ENCODE results near the gene ARHGEF39.

The ARHGEF39 gene

GRCh38 chr9:35657546-35658136, 7.4 kb downstream of the ARHGEF39 start, which contains the start of gene RMRP:
Gene RMRP, minus strand, starts transcription at chr9:35658019.
- TF ChIP-seq GATA2 (IDR thresholded peaks at IDR 0.05; ENCODE audit: low read depth, low read length): no peak
- no peak for TF ChIP-seq GATA3 (IDR thresholded peaks at IDR 0.05; ENCODE audit: low read depth, low read length)

- TF ChIP-seq GATA2 (IDR thresholded peaks at IDR 0.05; ENCODE audit: low read depth, low read length) (no peak), GATA3 (IDR thresholded peaks at IDR 0.05; ENCODE audit: low read depth, low read length) (no peak)
Measured at GRCh38 chr9:35656831-35657545, 8.0 kb downstream of the ARHGEF39 start.

- TF ChIP-seq GATA3 (IDR thresholded peaks at IDR 0.05; ENCODE audit: low read depth, low read length) (no peak), GATA2 (IDR thresholded peaks at IDR 0.05; ENCODE audit: low read depth, low read length) (no peak)
Measured at GRCh38 chr9:35656348-35656747, 8.6 kb downstream of the ARHGEF39 start.

GRCh38 chr9:35653611-35654010, 11.4 kb downstream of the ARHGEF39 start:
- TF ChIP-seq GATA2 (IDR thresholded peaks at IDR 0.05; ENCODE audit: low read depth, low read length) (no peak), GATA3 (IDR thresholded peaks at IDR 0.05; ENCODE audit: low read depth, low read length) (no peak)

- no peak for TF ChIP-seq GATA3 (IDR thresholded peaks at IDR 0.05; ENCODE audit: low read depth, low read length)
- TF ChIP-seq GATA2 (IDR thresholded peaks at IDR 0.05; ENCODE audit: low read depth, low read length): no peak
Measured at GRCh38 chr9:35652829-35653209, 12.2 kb downstream of the ARHGEF39 start.

GRCh38 chr9:35651956-35652828, 12.8 kb downstream of the ARHGEF39 start:
- no peak for TF ChIP-seq GATA2 (IDR thresholded peaks at IDR 0.05; ENCODE audit: low read depth, low read length)
- TF ChIP-seq GATA3 (IDR thresholded peaks at IDR 0.05; ENCODE audit: low read depth, low read length): no peak

- TF ChIP-seq GATA3 (IDR thresholded peaks at IDR 0.05; ENCODE audit: low read depth, low read length) (no peak), GATA2 (IDR thresholded peaks at IDR 0.05; ENCODE audit: low read depth, low read length) (no peak)
Measured at GRCh38 chr9:35650341-35651158, 14.4 kb downstream of the ARHGEF39 start, which contains the start of gene SIT1. Gene SIT1, minus strand, starts transcription at chr9:35650931. Its CDS starts 78 bp downstream, at chr9:35650853.

GRCh38 chr9:35649431-35650340, 15.3 kb downstream of the ARHGEF39 start:
- no peak for TF ChIP-seq GATA2 (IDR thresholded peaks at IDR 0.05; ENCODE audit: low read depth, low read length)
- TF ChIP-seq GATA3 (IDR thresholded peaks at IDR 0.05; ENCODE audit: low read depth, low read length): no peak

- TF ChIP-seq GATA3 (IDR thresholded peaks at IDR 0.05; ENCODE audit: low read depth, low read length) (no peak), GATA2 (IDR thresholded peaks at IDR 0.05; ENCODE audit: low read depth, low read length) (no peak)
Measured at GRCh38 chr9:35646533-35647265, 18.3 kb downstream of the ARHGEF39 start.

- no peak for TF ChIP-seq GATA3 (IDR thresholded peaks at IDR 0.05; ENCODE audit: low read depth, low read length)
- no peak for TF ChIP-seq GATA2 (IDR thresholded peaks at IDR 0.05; ENCODE audit: low read depth, low read length)
Measured at GRCh38 chr9:35646153-35646532, 18.9 kb downstream of the ARHGEF39 start.

- TF ChIP-seq GATA2 (IDR thresholded peaks at IDR 0.05; ENCODE audit: low read depth, low read length) (no peak), GATA3 (IDR thresholded peaks at IDR 0.05; ENCODE audit: low read depth, low read length) (no peak)
Measured at GRCh38 chr9:35643046-35643445, 21.9 kb downstream of the ARHGEF39 start.

- TF ChIP-seq GATA2 (IDR thresholded peaks at IDR 0.05; ENCODE audit: low read depth, low read length) (no peak), GATA3 (IDR thresholded peaks at IDR 0.05; ENCODE audit: low read depth, low read length) (no peak)
Measured at GRCh38 chr9:35639631-35640030, 25.4 kb downstream of the ARHGEF39 start.

Measured in SH-SY5Y (cell line).